ENCODE results near the gene KIF5A.
A peak's percentile ranks its signal among the peaks of the same experiment; 100 is the strongest.

Gene KIF5A

DNA sequence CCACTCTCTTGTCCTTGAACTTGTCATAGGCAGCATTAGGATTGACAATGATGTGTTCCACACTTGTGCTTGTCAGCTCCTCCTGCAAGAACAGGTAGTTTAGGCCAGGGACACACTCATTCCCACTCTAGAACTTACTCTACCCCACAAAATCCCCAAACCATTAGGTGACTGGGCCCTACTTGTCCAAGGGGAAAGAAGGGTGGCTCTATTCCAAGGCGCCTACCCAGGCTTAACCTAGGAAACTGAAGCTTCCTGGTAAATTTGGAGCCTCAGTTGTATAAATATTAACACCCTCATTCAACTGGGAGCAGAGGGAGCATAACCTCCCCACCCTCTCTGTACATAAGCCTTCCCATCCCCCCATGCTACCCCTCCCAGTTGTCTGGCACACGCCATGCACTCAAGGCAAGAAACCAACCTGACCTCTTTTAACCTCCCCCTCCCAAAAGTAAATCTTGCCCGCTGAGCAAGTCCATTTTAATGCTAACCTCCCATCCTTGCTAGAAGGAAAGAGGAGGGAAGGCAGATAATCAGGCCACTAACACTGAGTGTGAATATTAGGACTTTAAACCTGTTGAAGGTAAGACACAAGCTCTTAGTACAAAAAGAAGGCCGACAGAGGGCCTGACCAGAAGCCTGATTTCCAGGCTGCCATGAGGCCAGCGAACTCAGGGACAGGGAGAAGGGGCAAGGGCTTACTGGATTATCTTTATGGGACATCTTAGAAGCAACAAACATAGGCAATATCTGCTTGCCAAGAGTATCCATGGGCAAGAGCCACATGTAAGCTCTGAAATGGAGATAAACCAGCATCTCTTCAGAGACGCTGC lies 13.9 kb upstream of the KIF5A start:
- DNase-seq (ENCODE audit: low read depth), result no peak

DNA sequence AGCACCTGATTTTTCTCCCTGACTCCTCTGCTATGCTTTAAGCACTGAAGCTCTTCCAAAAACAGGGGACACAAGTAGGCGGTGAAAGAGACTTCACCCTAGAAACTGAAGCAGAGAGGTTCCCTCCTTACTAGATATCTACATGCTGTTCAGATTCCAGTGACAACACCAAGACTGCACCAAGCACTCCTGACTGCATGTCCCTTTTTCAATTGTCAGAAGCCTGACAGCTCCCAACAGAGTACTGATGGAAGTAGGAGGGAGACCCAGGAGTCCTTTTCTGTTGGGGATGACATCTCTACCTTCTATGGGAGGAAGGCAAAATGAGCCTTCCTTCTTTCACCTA lies 13.3 kb upstream of the KIF5A start:
- no peak for DNase-seq (ENCODE audit: low read depth)

DNA sequence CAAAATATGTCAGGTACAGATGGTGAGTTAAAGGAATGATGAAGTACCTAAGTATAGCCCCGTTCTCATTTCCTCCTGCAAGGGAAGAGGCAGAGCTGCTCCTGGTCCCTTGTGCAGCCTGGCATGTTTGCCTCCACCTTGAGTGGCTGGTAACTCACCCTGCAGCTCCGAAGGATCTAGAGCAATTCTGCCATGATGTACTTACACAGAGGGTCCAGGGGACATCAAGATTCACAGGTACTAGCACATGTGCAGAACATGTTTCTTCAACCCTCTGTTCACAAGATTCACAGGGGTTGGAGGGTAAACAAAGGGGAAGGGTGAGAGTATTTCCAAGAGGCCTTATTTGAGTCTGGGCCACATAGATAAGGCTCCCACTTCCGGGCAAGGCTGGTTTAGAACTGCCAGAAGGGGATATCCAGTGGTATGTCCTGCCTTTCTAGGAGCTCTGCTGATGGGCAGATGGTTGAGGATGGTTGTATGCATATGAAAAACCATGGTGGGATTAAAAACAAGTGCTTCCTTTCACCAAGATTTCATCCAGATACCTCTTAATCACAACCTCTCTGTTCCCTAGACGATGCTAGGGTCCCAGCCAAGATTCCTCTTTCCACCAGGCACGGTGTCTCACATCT lies 10.6 kb upstream of the KIF5A start:
- no peak for DNase-seq (ENCODE audit: low read depth)

DNA sequence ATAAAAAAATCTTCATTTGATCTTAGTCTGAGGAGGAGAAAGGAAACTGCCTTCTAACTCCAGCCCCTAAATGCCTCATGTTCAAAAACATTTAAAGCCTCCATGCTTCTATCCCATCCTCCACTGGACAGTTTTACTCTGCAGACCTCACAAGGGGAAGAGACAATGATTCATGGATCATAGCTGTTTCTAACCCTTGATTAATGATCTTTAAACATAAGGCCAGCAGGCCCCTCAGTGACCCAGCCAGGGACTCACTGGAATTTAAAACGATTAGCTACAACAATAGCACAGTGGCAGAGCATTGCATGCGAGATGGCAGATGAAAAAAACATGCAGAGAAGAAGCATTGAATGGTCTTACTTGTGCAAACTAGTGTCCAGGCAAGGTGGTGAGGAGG lies 8.8 kb upstream of the KIF5A start:
- no peak for DNase-seq (ENCODE audit: low read depth)

DNA sequence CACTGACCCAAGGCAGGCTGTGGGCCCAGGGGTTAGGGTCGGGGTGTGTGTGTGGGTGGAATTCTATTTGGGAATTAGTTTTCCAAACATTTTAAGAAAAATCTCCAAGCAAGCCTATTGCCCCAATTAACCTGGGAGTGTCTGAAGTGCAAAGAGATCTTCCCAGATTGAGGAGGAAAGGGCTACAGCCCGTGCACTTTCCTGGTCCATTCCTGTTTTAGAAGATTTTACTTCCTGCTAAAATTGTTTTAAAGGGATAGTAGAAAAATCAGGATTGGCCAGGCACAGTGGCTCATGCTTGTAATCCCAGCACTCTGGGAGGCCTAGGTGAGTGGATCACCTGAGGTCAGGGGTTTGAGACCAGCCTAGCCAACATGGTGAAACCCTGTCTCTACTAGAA lies 8.1 kb upstream of the KIF5A start:
- DNase-seq (ENCODE audit: low read depth), result no peak

DNA sequence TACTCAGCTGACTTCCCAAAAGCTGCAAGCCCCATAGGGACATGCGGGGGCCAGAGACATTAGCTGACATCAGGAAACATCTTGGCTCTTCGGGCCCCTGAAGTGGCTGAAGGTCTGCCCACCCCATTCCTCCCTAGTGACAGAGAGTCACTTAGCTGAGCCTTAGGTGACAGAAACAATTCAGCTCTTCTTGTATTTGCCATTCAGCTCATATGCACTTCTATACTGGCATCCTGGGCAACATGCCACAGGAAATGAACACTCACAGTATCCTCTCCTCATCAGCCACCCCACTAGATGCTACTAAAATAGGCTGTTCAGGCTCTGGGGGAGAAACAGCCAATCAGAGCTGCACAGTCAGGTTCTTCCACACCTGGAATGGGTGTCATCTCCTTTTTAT lies 6.3 kb upstream of the KIF5A start:
- DNase-seq (ENCODE audit: low read depth), result no peak

DNA sequence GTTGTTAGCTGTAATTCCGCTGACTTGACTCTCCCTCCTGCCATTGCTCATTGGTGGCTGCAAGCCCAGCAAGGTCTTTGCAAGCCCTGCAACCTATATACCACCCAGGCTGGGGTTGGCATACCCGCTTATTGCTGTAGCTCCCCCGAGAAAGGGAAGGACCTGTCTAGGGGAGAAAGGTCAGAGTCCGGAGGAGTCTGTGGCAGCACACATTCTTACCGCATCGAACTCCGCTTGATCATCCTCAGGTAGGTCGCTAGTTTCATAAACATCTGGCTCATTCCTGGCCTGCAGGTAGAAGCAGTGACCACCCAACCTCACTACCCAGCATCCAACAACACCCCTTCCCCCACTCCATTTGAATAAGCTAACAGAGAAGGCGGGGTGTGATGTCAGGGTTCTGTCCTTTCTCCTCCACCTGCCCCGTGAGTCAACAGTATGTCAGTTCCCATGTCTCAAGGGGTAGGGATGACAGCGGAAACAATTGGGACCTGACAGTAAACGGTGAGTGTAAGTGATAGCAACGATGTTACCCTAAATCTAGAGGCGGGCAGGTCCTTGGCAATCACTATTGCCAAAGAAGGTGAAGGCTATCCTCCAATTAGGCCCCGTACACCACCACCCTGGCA lies 3.9 kb upstream of the KIF5A start:
- no peak for DNase-seq (ENCODE audit: low read depth)

DNA sequence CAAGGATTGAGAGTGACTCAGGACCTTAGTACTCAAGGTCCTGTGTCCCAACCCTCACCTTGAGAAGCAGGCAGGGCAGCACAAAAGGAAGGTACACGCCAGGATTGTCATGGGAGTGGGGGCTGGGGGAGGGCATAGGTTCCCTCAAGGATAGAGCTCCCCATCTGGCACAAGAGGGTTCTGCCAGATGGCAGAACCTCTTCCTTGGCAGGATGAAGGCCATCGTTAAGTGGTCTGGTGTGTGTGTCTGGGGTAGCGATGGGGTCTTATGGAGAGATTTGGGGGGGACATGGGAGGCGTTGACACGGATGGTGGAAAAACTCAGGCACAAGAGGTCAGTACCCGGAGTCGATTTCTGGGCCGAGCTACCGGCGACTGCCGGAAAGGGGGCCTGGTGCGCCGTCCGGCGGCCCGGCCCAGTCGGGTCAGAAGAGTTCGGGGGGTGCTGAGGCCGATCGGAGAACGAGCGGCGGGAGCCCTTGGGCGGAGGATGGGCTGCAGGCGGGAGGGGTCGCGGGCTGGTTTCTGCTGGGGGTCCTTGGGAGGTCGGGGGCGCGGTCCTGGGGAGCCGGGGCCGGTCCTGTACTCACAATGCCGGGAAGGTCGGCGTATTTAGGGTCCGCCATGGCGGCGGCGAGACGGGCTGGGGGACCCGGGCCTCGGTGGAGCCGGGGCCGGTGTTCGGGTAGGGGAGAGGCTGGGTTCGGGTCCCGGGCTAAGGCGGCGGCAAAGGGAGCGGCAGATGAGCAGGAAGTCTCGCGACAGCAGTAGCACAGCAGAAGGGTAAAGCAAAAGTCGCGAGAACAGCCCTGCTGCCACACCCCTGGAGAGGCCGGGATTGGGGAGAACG lies 3.2 kb upstream of the KIF5A start, which contains the start of gene DCTN2:
TSS of gene DCTN2 (minus strand) at position 755 of the 850 bp plus-strand sequence. CDS start at position 626, 129 bp downstream.
- peak; percentile 95 for DNase-seq (ENCODE audit: low read depth)

DNA sequence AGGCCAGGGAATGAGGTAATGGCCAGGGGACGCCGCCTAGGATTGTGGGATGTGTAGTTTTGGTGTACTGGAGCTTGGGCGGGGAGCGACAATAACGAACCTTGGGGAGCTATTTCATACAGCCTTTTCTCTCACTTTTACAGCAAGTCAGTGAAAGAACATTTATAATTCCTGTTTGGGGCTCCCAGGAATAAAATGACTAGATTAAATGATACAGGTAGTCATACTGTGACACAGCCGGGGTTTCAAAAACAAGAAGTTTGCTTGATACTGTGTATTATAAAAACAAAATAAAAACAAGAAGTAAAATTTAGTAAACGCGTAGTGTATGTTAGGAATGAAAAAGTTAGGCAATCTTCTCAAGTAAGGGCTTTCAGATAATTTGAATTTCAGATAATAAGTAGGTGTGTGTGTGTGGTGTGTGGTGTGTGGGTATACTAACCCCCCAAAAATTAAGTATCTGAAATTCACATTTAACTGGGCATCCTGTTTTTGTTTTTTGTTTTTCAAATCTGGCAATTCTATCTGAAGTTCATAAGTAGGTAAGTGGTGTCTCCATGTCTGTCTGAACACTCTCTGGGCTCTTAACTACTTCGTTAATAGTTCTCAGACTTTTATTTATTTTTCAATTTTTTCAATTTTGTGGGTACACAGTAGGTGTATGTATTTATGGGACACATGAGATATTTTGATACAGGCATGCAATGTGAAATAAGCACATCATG lies 2.4 kb upstream of the KIF5A start:
- DNase-seq (ENCODE audit: low read depth), result no peak

DNA sequence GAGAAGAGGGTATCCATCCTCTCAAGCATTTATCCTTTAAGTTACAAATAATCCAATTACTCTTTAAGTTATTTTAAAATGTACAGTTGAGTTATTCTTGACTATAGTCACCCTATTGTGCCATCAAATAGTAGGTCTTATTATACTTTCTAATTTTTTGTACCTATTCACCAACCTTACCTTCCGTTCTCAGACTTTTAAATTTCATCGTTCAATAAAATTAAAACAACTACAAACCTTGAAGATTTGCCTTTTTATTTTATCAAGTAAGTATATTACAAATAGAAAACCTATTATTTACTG lies 1.9 kb upstream of the KIF5A start:
- no peak for DNase-seq (ENCODE audit: low read depth)

DNA sequence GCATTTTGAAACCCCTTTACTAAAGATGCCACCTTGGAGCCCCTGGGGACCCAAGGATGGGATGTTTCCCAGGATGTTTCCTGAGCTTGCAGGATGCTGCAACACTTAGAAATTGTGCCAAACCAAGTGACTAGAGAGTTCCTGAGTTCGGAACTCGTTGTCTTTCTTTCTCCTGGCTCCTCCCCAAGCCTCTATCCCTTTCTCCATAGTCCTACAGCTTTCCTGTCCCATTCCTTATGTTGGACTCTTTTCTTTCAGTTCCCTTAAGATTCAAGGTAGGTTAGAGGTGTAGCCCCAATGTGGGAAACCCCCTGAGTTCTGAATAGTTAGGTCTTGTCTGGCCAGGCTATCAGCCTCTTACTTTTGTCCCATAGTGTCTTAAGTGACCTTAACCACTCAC lies 1.4 kb upstream of the KIF5A start:
- DNase-seq (ENCODE audit: low read depth), result no peak

DNA sequence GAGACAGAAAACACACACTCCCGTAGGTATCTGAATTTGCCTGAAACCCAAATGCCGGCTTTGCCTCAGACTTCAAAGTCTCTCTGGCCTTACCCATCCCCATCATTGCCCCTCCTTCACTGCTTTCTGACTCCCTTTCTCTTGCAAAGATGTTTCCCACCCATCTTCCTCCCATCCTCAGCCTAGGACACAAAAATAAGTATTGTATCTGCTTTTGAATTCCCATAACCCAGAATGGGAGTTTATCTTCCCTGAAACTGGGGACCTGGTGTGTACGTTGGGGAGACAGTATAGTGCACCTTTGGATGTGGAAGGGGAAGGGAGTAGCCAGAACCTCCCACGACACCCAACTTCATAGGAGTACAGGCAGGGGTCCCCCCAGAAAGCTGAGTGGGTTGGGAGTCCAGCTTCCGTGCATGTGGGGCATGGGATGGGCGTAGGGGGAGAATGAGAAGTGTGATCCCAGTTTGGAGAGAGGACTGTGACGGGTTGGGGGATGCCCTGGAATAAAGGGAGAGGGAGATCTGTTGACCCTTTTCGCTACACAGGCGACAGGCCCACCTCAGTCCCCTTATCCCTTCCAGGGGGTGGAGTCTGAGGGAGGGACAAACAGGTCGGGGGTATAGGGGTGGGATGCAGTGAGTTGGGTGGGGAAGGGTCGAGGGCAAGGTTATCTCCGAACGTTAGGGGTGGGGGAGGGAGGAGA lies 488 bp upstream of the KIF5A start:
- DNase-seq (ENCODE audit: low read depth), result no peak

DNA sequence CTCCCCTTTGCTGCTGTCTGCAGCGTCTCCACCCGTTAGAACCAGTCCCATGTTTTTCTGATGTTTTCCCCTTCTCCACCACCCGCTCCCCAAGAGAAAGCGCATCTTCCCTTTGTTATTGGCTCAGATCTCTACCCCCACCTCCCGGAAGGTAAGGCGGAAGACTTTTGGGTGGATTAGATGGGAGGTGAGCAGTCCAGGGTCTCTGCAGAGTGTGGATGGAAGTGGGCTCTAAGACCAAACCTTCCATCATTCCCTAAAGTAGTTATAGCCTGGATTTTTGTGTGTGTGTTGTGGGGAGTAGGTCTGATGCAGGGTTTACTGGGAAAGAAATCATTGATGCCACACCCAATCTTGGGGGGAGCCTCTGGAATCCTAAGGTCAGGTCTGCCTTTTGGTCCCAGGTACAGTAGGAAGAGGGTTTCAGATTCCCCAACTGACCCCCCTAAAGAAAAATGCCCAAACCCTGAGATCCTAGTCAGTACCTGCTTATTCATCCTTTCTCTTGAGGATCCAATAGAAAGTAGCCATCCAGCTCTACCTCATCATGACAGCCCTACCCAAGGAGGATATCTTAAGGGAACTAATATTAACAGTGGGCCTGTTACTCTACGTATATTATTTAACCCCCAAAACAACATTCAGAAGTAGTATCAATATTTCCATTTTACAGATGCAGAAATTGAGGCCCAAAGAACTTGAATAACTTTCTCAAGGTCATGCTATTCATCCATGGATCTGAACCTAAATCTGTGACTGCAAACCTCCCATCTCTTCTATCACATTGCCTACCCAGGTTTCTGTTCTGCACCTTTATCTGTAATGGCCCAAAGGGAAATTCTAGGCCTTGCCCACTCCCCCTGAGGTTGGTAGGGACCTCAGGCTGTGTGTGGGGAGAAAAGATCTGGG lies 1.1 kb downstream of the KIF5A start:
- no peak for DNase-seq (ENCODE audit: low read depth)

DNA sequence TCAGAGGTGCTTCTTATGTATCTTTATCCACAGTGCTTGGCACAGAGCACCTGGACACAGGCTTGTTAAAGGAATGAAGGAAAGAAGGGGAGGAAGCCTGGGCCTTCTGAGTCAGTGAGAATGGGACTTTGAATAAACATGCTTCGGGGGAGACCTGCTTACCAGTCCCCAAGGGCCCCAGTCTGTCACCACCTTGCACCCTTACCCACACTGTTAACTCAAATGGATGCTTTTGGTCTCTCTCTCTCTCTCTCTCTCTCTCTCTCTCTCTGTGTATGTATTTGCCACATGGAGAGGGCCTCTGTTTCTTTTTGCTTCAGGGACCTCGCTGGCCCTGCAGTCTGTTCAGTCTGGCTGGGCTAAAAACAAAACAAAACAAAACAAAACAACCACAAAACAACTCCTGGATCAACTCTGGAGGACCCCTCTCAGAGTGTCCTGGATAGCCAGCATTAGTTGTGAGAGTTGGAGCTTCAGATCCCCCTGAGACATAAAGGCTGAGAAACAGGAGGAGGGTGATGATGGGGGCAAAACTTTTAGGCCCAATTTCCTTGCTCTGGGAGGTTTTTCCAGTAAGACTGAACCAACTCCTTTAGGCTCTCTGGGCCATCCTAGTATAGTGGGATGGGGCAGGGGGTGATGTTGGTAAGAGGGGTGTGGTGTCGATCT lies 1.9 kb downstream of the KIF5A start:
- DNase-seq (ENCODE audit: low read depth), result no peak

DNA sequence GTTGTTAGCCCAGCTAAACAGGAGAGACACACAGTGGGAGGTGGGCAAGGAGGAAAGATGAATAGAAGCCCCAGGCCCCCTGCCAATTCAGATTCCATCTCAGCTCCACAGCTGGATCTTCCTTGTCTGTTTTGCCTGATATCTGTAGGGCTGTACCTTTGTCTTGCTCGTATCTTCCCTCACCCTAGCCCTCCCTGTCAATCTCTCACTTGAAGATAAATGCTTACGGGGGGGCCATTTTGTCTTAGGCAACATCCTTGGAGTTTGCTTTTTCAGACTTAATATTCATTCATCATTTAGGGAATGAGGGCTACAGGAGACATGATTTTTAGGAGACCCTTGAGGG lies 2.4 kb downstream of the KIF5A start:
- no peak for DNase-seq (ENCODE audit: low read depth)

DNA sequence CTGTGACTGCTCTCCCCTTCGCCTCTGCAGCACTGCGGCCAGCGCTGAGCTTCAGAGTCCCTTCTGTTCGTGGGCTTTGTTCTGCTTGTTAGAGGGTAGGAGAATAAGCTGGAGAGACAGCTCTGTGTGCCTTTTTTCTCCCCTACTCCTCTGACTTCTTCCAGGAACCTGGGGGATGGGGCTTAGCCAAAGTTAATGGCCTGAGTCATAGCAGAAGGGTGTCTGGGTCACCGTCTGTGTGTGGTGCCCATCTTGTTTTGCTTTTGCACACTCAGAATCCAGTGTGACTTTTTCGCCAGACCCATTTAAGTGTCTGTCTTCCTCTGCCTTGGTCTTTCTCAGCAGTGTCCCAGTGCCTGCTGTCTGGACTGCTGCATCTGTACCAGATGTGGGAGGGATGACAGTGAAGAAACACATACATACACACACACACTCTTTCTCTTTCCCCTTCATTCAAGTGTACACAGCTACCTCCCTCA lies 3.0 kb downstream of the KIF5A start:
- DNase-seq (ENCODE audit: low read depth), result peak; percentile 28

DNA sequence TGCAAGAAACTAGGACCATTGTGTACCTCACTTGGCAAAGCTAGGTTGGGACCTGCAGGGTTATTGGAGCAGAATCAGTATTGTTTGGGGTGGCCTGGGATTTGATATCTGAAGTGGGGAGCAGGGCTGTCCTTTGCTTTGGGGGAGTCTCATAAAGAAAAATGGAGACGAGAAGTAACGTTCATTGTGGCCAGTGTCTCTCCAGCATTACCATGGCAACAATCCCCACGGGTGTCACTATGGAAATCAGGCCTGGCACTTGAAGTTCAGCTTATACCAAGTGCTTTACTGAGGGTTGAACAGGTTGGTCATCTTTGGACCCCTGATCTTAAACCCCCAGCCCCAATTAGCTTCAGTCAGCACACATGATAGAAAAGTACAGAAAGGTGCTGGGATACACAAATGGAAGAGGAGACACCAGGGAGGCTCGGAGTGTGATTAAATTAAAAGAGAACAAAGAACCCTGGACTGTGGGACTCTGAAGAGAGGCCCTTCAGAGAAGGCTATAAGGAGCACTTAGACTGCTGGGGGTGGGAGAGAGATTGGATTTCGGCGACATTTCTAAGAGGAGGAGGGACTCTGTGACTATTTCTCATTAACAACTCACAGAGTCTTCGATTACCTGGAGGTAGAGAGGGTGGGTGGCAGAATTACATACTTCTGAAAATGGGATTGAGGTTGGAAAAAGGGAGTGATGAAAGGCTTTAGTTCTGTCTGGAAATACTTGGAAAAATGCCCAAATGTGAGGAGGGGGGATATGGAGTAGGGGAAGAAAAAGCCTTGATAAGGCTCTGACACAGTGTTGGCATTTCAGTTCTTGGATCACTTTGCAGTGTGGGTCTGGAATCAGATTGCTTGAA lies 3.7 kb downstream of the KIF5A start:
- no peak for DNase-seq (ENCODE audit: low read depth)

DNA sequence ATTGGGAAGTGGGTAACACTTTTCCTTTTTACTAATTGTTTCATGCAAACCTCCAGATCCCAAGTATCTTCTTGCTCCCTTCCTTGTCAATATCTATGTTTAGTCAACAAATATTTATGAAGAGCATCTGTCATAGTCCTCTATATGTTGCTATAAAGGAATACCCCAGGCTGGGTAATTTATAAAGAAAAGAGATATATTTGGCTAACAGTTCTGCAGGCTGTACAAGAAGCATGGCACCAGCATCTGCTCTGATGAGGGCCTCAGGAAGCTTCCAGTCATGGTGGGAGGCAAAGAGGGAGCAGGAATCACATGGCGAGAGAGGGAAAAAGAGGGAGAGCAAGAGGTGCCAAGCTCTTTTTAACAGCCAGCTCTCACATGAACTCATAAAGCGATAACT lies 4.6 kb downstream of the KIF5A start:
- no peak for DNase-seq (ENCODE audit: low read depth)

DNA sequence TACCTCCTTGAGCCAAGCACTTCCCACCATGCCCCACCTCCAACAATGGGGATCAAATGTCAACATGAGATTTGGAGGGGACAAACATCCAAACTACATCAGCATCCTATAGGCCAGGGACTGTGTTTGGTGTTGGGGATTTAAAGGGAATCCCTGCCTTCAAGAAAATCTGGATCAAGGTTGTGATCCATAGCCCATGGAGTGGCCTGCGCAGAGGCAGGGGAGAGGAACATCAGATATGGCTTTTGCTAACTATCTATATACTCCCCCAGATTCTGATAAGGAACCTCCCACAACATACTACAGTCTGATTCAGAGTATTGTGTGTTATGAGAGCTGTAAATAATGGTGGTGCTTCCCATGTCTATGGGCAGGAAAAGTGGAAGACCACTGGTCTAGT lies 5.1 kb downstream of the KIF5A start:
- DNase-seq (ENCODE audit: low read depth), result no peak
